GM19238 (cell line): ENCODE results near the gene GFPT1.
"Not testable (repeated sequence)": the region's sequence is repeated elsewhere in the genome, so short reads cannot be mapped to it uniquely, and the experiment has no call there.

Source experiments
- DNase-seq: peaks from one replicate; pipeline ENCODE4 v3.0.0; 2011; ENCODE audit warnings: low spot score; ENCODE audit not compliant: insufficient read length

GFPT1 gene

GRCh38 chr2:69384618-69385081 is 2.4 kb downstream of the GFPT1 start:
- DNase-seq = no peak

GRCh38 chr2:69383176-69383812 is 3.7 kb downstream of the GFPT1 start:
- no peak for DNase-seq

GRCh38 chr2:69382547-69382946 is 4.5 kb downstream of the GFPT1 start:
- no peak for DNase-seq

GRCh38 chr2:69381337-69381737 is 5.7 kb downstream of the GFPT1 start:
- DNase-seq = no peak

GRCh38 chr2:69380072-69380917 is 6.7 kb downstream of the GFPT1 start:
- DNase-seq = no peak

- no peak for DNase-seq
Measured at GRCh38 chr2:69376403-69376802, 10.6 kb downstream of the GFPT1 start.

GRCh38 chr2:69375494-69376353 is 11.3 kb downstream of the GFPT1 start:
- DNase-seq = no peak

- DNase-seq = no peak
Measured at GRCh38 chr2:69372767-69373166, 14.3 kb downstream of the GFPT1 start.

- DNase-seq = no peak
Measured at GRCh38 chr2:69369802-69370201, 17.2 kb downstream of the GFPT1 start.

GRCh38 chr2:69368588-69368987 is 18.4 kb downstream of the GFPT1 start:
- DNase-seq = no peak

- DNase-seq = no peak
Measured at GRCh38 chr2:69359371-69359770, 27.7 kb downstream of the GFPT1 start.

- DNase-seq = no peak
Measured at GRCh38 chr2:69358914-69359313, 28.1 kb downstream of the GFPT1 start.

- DNase-seq = no peak
Measured at GRCh38 chr2:69356471-69356870, 30.6 kb downstream of the GFPT1 start.

GRCh38 chr2:69354976-69355375 is 32.1 kb downstream of the GFPT1 start:
- not testable (repeated sequence) for DNase-seq

- no peak for DNase-seq
Measured at GRCh38 chr2:69353360-69353759, 33.7 kb downstream of the GFPT1 start.

- DNase-seq = no peak
Measured at GRCh38 chr2:69348781-69349180, 38.2 kb downstream of the GFPT1 start.

- no peak for DNase-seq
Measured at GRCh38 chr2:69345434-69345833, 41.6 kb downstream of the GFPT1 start.

GRCh38 chr2:69344305-69344704 is 42.7 kb downstream of the GFPT1 start:
- DNase-seq = no peak

GRCh38 chr2:69340101-69340775 is 46.8 kb downstream of the GFPT1 start:
- DNase-seq = no peak

- no peak for DNase-seq
Measured at GRCh38 chr2:69335311-69335710, 51.7 kb downstream of the GFPT1 start.

- DNase-seq = no peak
Measured at GRCh38 chr2:69333352-69333751, 53.7 kb downstream of the GFPT1 start.
